SK-N-SH (cell line): Measurements from ENCODE around the gene TKTL1. TPM values are rescaled to one million over a fixed set of nuclear protein-coding genes. Genes with fewer than 3 reads are reported as not detected.

Experiments
- CTCF ChIA-PET: fragments of 300-600, 350-600 bp; formaldehyde crosslinking; extraction: SDS; loops from one replicate; lab custom pipeline; 2021; lab: Yijun Ruan, JAX
- POLR2A ChIA-PET: fragments of 350-600 bp; sonication (Branson Sonifier 250); formaldehyde crosslinking; extraction: SDS; loops from one replicate; lab custom pipeline; 2020; ENCODE audit warnings: antibody characterized with exemption, inconsistent platforms; lab: Yijun Ruan, JAX
- DNase-seq: peaks from one replicate; pipeline ENCODE4 v3.0.0; 2012
- H2AFZ ChIP-seq: fragments of 200-600 bp; sonication (generic); 2 replicates; pipeline ENCODE4 v1.8.1; 2016; ENCODE audit warnings: antibody characterized with exemption, mild to moderate bottlenecking, low read depth
- H3F3A ChIP-seq: fragments of 200-600 bp; sonication (generic); replicated peaks from 2 replicates; pipeline ENCODE3; 2016; ENCODE audit warnings: antibody characterized with exemption, mild to moderate bottlenecking; ENCODE audit not compliant: insufficient read depth
- H3K27ac ChIP-seq, 2 experiments: fragments of 200-500 bp in 1 of 2; fragments of 200-600 bp in 1 of 2; sonication (Bioruptor generic) in 1 of 2; sonication (generic), shearing (Covaris generic) in 1 of 2; 2 replicates each; pipeline versions ENCODE4 v1.5.1 to v1.6.1; 2014 to 2016; ENCODE audit warnings: low read depth in 2 of 2, inconsistent platforms in 1 of 2, low read length in 1 of 2, mild to moderate bottlenecking in 1 of 2, mixed read lengths in 1 of 2
- H3K27me3 ChIP-seq: fragments of 200-600 bp; sonication (generic), shearing (Covaris generic); 2 replicates; pipeline ENCODE4 v1.6.1; 2016; ENCODE audit warnings: mixed run types; ENCODE audit not compliant: insufficient read depth
- H3K36me3 ChIP-seq, 2 experiments: fragments of 200-500 bp in 1 of 2; fragments of 200-600 bp in 1 of 2; sonication (Bioruptor generic) in 1 of 2; sonication (generic) in 1 of 2; replicated peaks in 1 of 2; 2 replicates each; pipeline versions ENCODE3 to v1.5.1; 2014 to 2016; ENCODE audit warnings: low read length in 1 of 2, mild to moderate bottlenecking in 1 of 2; ENCODE audit not compliant: insufficient read depth in 2 of 2, control insufficient read depth in 1 of 2
- H3K4me1 ChIP-seq, 2 experiments: fragments of 200-500 bp in 1 of 2; fragments of 200-600 bp in 1 of 2; sonication (Bioruptor generic) in 1 of 2; sonication (generic), shearing (Covaris generic) in 1 of 2; 2 replicates each; pipeline versions ENCODE4 v1.5.1 to v1.6.1; 2014 to 2016; ENCODE audit warnings: low read depth in 1 of 2, low read length in 1 of 2, mixed run types in 1 of 2; ENCODE audit not compliant: insufficient read depth in 2 of 2, control insufficient read depth in 1 of 2
- H3K4me2 ChIP-seq: fragments of 200-600 bp; sonication (generic), shearing (Covaris generic); 2 replicates; pipeline ENCODE4 v1.6.1; 2017; ENCODE audit warnings: mixed run types
- H3K4me3 ChIP-seq, 2 experiments: fragments of 200-500 bp in 1 of 2; fragments of 200-600 bp in 1 of 2; sonication (Bioruptor generic) in 1 of 2; sonication (generic), shearing (Covaris generic) in 1 of 2; 2 replicates each; pipeline versions ENCODE4 v1.5.1 to v1.8.1; 2014 to 2016; ENCODE audit warnings: low read depth in 2 of 2, inconsistent platforms in 1 of 2, low read length in 1 of 2, mild to moderate bottlenecking in 1 of 2, mixed read lengths in 1 of 2, moderate library complexity in 1 of 2
- H3K79me2 ChIP-seq: fragments of 200-600 bp; sonication (generic); 2 replicates; pipeline ENCODE4 v1.8.1; 2017; ENCODE audit warnings: mild to moderate bottlenecking; ENCODE audit not compliant: insufficient read depth
- H3K9ac ChIP-seq: fragments of 200-600 bp; sonication (generic); 2 replicates; pipeline ENCODE4 v1.6.1; 2017; ENCODE audit warnings: mixed run types
- H3K9me2 ChIP-seq: fragments of 200-600 bp; sonication (generic); 2 replicates; pipeline ENCODE4 v1.6.1; 2017; ENCODE audit warnings: mixed run types
- H3K9me3 ChIP-seq: fragments of 200-600 bp; sonication (generic); 2 replicates; pipeline ENCODE4 v1.6.1; 2017; ENCODE audit warnings: mixed run types, mild to moderate bottlenecking, moderate library complexity
- H4K20me1 ChIP-seq: fragments of 200-600 bp; sonication (generic); 2 replicates; pipeline ENCODE4 v1.6.1; 2017; ENCODE audit warnings: mild to moderate bottlenecking, mixed run types; ENCODE audit not compliant: insufficient read depth
- CHD2 ChIP-seq: fragments of 150-350 bp; IDR thresholded peaks from 2 replicates; pipeline ENCODE4 v1.6.1; 2018; ENCODE audit warnings: low read length; ENCODE audit not compliant: partially characterized antibody
- EP300 ChIP-seq, 2 experiments: IDR thresholded peaks; 2 replicates each; pipeline versions ENCODE4 v1.4.0 to v1.6.1; 2012; ENCODE audit warnings: borderline replicate concordance in 1 of 2, low read depth in 1 of 2, low read length in 1 of 2
- EZH2phosphoT487 ChIP-seq: fragments of 200-600 bp; sonication (generic); IDR thresholded peaks from 2 replicates; pipeline ENCODE4 v1.6.1; 2017; ENCODE audit warnings: low read depth, mixed run types, mild to moderate bottlenecking, antibody characterized with exemption, moderate library complexity, borderline replicate concordance
- FOSL2 ChIP-seq: IDR thresholded peaks from 2 replicates; pipeline ENCODE4 v1.4.0; 2012; ENCODE audit warnings: low read depth, mild to moderate bottlenecking, moderate library complexity, borderline replicate concordance
- FOXJ3 ChIP-seq: sonication (generic); formaldehyde crosslinking; IDR thresholded peaks from 2 replicates; pipeline ENCODE4 v1.5.1; 2020; ENCODE audit warnings: mild to moderate bottlenecking, missing genetic modification reagents
- GABPA ChIP-seq: IDR thresholded peaks from 2 replicates; pipeline ENCODE4 v1.4.0; 2012; ENCODE audit warnings: low read depth, mild to moderate bottlenecking
- GATA2 ChIP-seq: sonication (generic); formaldehyde crosslinking; IDR thresholded peaks from 2 replicates; pipeline ENCODE4 v1.5.0; 2020; ENCODE audit warnings: mild to moderate bottlenecking, missing genetic modification reagents
- JUND ChIP-seq: IDR thresholded peaks from 2 replicates; pipeline ENCODE4 v1.4.0; 2012
- MAX ChIP-seq: IDR thresholded peaks from 2 replicates; pipeline ENCODE4 v1.4.0; 2012; ENCODE audit warnings: low read depth
- MEF2A ChIP-seq: IDR thresholded peaks from 2 replicates; pipeline ENCODE4 v1.4.0; 2012; ENCODE audit warnings: low read depth, borderline replicate concordance
- MXI1 ChIP-seq: IDR thresholded peaks from 2 replicates; pipeline ENCODE4 v1.6.1; 2012; ENCODE audit warnings: mild to moderate bottlenecking, low read depth, low read length, improper control_type of control experiment
- NFIC ChIP-seq: IDR thresholded peaks from 2 replicates; pipeline ENCODE4 v1.4.0; 2012; ENCODE audit warnings: borderline replicate concordance
- NRF1 ChIP-seq: IDR thresholded peaks from 2 replicates; pipeline ENCODE4 v1.6.1; 2012; ENCODE audit warnings: low read depth, mild to moderate bottlenecking, low read length
- RAD21 ChIP-seq: IDR thresholded peaks from 2 replicates; pipeline ENCODE4 v1.6.1; 2012; ENCODE audit warnings: mild to moderate bottlenecking, low read length
- REST ChIP-seq: IDR thresholded peaks from 2 replicates; pipeline ENCODE4 v1.6.1; 2012; ENCODE audit warnings: mild to moderate bottlenecking, low read depth, low read length, moderate library complexity
- RFX5 ChIP-seq: IDR thresholded peaks from 2 replicates; pipeline ENCODE4 v1.6.1; 2012; ENCODE audit warnings: mild to moderate bottlenecking, improper control_type of control experiment, low read length
- RXRA ChIP-seq: IDR thresholded peaks from 2 replicates; pipeline ENCODE4 v1.4.0; 2012; ENCODE audit warnings: low read depth, mild to moderate bottlenecking, borderline replicate concordance
- SIN3A ChIP-seq: IDR thresholded peaks from 2 replicates; pipeline ENCODE4 v1.6.1; 2012; ENCODE audit warnings: low read depth, mild to moderate bottlenecking, low read length, moderate library complexity, borderline replicate concordance
- SMC3 ChIP-seq: IDR thresholded peaks from 2 replicates; pipeline ENCODE4 v1.6.1; 2012; ENCODE audit warnings: low read depth, low read length, improper control_type of control experiment
- TAF1 ChIP-seq: IDR thresholded peaks from 2 replicates; pipeline ENCODE4 v1.6.1; 2012; ENCODE audit warnings: low read depth, mild to moderate bottlenecking, low read length, moderate library complexity, borderline replicate concordance
- TCF12 ChIP-seq: IDR thresholded peaks from 2 replicates; pipeline ENCODE4 v1.4.0; 2012
- TEAD4 ChIP-seq: IDR thresholded peaks from 2 replicates; pipeline ENCODE4 v1.4.0; 2012; ENCODE audit warnings: mild to moderate bottlenecking, borderline replicate concordance; ENCODE audit not compliant: insufficient read depth
- YY1 ChIP-seq: IDR thresholded peaks from 2 replicates; pipeline ENCODE4 v1.4.0; 2012; ENCODE audit warnings: low read depth, mild to moderate bottlenecking
- WGBS: methylation state at CpG from one replicate; pipeline ENCODE4 v1.1.6; 2017; ENCODE audit warnings: low lambda C conversion rate; 5-methylcytosine and 5-hydroxymethylcytosine counted together
- polyA plus RNA-seq, 3 experiments: library from polyadenylated mRNA; depleted of rRNA; stranded (reverse); fragments of >200 nt; gene quantifications; 2 replicates each; pipeline ENCODE4 v1.2.3, GENCODE V29; 2012
- TF ChIP-seq, protein P1 (sequence below): IDR thresholded peaks from 2 replicates; pipeline ENCODE4; 2012
- TF ChIP-seq, protein P2 (sequence below): IDR thresholded peaks from 2 replicates; pipeline ENCODE4 v1.4.0; 2012; ENCODE audit warnings: low read depth, borderline replicate concordance
- TF ChIP-seq, protein P3 (sequence below): fragments of 150-350 bp; IDR thresholded peaks from 2 replicates; pipeline ENCODE4 v1.6.1; 2017; ENCODE audit warnings: antibody characterized with exemption, low read length, low read depth, borderline replicate concordance

Gene TKTL1
- polyA plus RNA-seq, 1 of the 3 experiments (the other 2 are of a cell fraction), result not detected

DNA sequence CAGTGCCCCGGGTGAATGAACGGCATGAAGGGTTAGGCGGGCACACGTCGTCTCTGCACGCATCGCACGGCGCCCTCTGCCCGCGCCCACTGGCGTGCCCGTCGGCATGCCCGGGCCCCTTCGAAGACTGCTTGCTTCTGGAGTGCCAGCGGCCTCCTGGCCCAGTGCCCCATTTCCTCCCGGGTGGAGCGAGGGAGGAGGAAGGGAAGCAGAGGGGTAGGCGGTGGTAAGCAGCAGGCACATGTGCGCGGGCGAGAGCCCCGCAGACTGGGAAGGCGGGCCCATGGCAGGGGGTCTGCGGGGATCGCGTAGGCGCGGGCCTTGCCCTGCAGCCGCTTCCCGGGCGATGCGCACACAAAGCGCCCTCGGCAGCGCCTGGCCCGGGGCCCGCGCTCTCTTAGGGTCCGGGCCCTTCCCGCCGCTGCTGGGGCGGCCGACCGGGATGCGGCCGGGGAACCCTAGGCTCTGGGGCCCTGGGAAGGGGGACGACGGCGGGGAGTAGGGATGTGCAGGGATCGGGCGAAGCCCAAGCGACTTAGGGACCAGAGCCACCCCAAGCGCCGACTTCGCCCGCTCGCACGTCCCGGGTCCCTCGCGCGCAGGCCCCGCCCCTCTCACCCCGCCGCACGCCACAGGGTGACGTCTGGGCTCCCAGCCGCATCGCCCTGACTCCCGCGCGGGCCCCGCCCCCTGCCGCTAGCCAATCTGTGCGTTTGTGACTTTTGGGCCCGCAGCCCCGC is 82.6 kb downstream of the TKTL1 start:
- H3K4me3 ChIP-seq, result peak overlapping the region; percentile 48 to 54
- H3F3A ChIP-seq, result peaks cover 15% of the 10 kb centered on the region
- no peak for TF ChIP-seq RAD21
- TF ChIP-seq CHD2, result no peak
- TF ChIP-seq, protein P1, sequence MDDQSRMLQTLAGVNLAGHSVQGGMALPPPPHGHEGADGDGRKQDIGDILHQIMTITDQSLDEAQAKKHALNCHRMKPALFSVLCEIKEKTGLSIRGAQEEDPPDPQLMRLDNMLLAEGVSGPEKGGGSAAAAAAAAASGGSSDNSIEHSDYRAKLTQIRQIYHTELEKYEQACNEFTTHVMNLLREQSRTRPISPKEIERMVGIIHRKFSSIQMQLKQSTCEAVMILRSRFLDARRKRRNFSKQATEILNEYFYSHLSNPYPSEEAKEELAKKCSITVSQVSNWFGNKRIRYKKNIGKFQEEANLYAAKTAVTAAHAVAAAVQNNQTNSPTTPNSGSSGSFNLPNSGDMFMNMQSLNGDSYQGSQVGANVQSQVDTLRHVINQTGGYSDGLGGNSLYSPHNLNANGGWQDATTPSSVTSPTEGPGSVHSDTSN, result no peak
- no peak for TF ChIP-seq RFX5
- TF ChIP-seq MEF2A, result no peak
- TF ChIP-seq NRF1, result no peak
- no peak for TF ChIP-seq GABPA
- TF ChIP-seq, protein P2, sequence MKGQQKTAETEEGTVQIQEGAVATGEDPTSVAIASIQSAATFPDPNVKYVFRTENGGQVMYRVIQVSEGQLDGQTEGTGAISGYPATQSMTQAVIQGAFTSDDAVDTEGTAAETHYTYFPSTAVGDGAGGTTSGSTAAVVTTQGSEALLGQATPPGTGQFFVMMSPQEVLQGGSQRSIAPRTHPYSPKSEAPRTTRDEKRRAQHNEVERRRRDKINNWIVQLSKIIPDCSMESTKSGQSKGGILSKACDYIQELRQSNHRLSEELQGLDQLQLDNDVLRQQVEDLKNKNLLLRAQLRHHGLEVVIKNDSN, result no peak
- no peak for TF ChIP-seq SIN3A
- no peak for TF ChIP-seq FOSL2
- TF ChIP-seq SMC3, result no peak
- TF ChIP-seq EP300 (IDR thresholded peaks at IDR 0.05; ENCODE audit: borderline replicate concordance in 1 of 2, low read depth in 1 of 2, low read length in 1 of 2), result no peak
- TF ChIP-seq EZH2phosphoT487, result no peak
- no peak for TF ChIP-seq TCF12
- no peak for TF ChIP-seq GATA2 (CRISPR knock-in tag)
- no peak for TF ChIP-seq REST
- no peak for TF ChIP-seq TEAD4
- no peak for TF ChIP-seq YY1
- peak; percentile 22; the same call in 1 of the 2 replicates for TF ChIP-seq NFIC
- TF ChIP-seq RXRA, result no peak
- TF ChIP-seq JUND, result no peak
- peak; percentile 81 for TF ChIP-seq MAX
- TF ChIP-seq, protein P3, sequence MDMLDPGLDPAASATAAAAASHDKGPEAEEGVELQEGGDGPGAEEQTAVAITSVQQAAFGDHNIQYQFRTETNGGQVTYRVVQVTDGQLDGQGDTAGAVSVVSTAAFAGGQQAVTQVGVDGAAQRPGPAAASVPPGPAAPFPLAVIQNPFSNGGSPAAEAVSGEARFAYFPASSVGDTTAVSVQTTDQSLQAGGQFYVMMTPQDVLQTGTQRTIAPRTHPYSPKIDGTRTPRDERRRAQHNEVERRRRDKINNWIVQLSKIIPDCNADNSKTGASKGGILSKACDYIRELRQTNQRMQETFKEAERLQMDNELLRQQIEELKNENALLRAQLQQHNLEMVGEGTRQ, result no peak
- TF ChIP-seq MXI1, result no peak; the same call in 1 of the 2 replicates
- peak; percentile 49; the same call in 1 of the 2 replicates for TF ChIP-seq TAF1
- TF ChIP-seq FOXJ3, result no peak
- peaks cover 0 to 17% of the 10 kb centered on the region in 2 experiments; a peak in 1 of 4 replicates for H3K4me1 ChIP-seq
- peak; percentile 85 for DNase-seq
- 0 out of 2 replicates have a peak overlapping the region, but pooled peaks have one; percentile 29 for H2AFZ ChIP-seq
- H3K36me3 ChIP-seq, result no peaks in the 10 kb centered on the region
- H3K79me2 ChIP-seq, result peaks cover 40% of the 10 kb centered on the region
- CTCF ChIA-PET, result no interaction called here
- WGBS, result 64% methylated on average over 26 of the region's 79 CpGs
- H3K9ac ChIP-seq, result peak overlapping the region; percentile 74; the same call in 1 of the 2 replicates
- no peaks in the 10 kb centered on the region for H4K20me1 ChIP-seq
- no peaks in the 10 kb centered on the region for H3K9me3 ChIP-seq
- peak overlapping the region; percentile 76 for H3K4me2 ChIP-seq
- POLR2A ChIA-PET, result no interaction called here
- H3K27me3 ChIP-seq, result no peaks in the 10 kb centered on the region; the same call in 1 of the 2 replicates
- H3K9me2 ChIP-seq, result no peaks in the 10 kb centered on the region
- H3K27ac ChIP-seq, result peak overlapping the region; percentile 87 to 89
